ENCODE measurements around the gene PPP1R15B. TPM values are rescaled to one million over a fixed set of nuclear protein-coding genes. Genes with fewer than 3 reads are reported as not detected.
A peak's percentile ranks its signal among the peaks of the same experiment; 100 is the strongest.

Gene PPP1R15B
- total RNA-seq, 2 experiments from 2014 or later = 63.8 to 64.6 TPM

GRCh38 chr1:204408074-204408507 lies 3.5 kb downstream of the PPP1R15B start:
- no peaks in the 10 kb centered on the region for H3K27me3 Mint-ChIP-seq
- peak; percentile 42 for DNase-seq
- TF ChIP-seq CTCF (IDR thresholded peaks at IDR 0.05) = no peak
- ChIA-PET CTCF (interaction anchor here (1.1 to 4.9 kb wide), 5 partner anchors 9 to 245 kb away, joined by 3 to 99 read pairs (median 6); no protein-coding TSS in a partner anchor), POLR2A (interaction anchor here (0.6 to 4.7 kb wide), 10 partner anchors 8 to 552 kb away, joined by 3 to 27 read pairs (median 4); partner anchors contain the start of genes MDM4 and PIK3C2B)
- H3K9me3 Mint-ChIP-seq = no peaks in the 10 kb centered on the region
- H3K4me3 Mint-ChIP-seq = peak overlapping the region; percentile 99
- peaks cover 71% of the 10 kb centered on the region for H3K36me3 Mint-ChIP-seq (ENCODE audit: low read depth)
- peak overlapping the region; percentile 100 for H3K27ac Mint-ChIP-seq
- ATAC-seq = no peak
- intact Hi-C loops (cut with micrococcal nuclease) = no loop called here
- peaks cover 30% of the 10 kb centered on the region for H3K4me1 Mint-ChIP-seq (ENCODE audit: low read depth)

GRCh38 chr1:204407295-204407971 lies 4.2 kb downstream of the PPP1R15B start:
- Mint-ChIP-seq H3K9me3 (no peaks in the 10 kb centered on the region), H3K4me3 (peak overlapping the region; percentile 99), H3K4me1 (ENCODE audit: low read depth) (peaks cover 27% of the 10 kb centered on the region), H3K27me3 (no peaks in the 10 kb centered on the region), H3K36me3 (ENCODE audit: low read depth) (peaks cover 71% of the 10 kb centered on the region), H3K27ac (peak overlapping the region; percentile 100)
- no peak for ATAC-seq
- DNase-seq = peak; percentile 28
- POLR2A ChIA-PET = interaction anchor here (0.6 to 4.7 kb wide), 8 partner anchors 8 to 552 kb away, joined by 3 to 27 read pairs (median 4); partner anchors contain the start of genes MDM4 and PIK3C2B
- CTCF ChIA-PET = interaction anchor here (1.0 to 4.9 kb wide), 6 partner anchors 9 to 245 kb away, joined by 3 to 99 read pairs (median 6); no protein-coding TSS in a partner anchor
- TF ChIP-seq CTCF (IDR thresholded peaks at IDR 0.05) = no peak
- intact Hi-C loops (cut with micrococcal nuclease) = no loop called here

GRCh38 chr1:204406621-204407020 lies 5.0 kb downstream of the PPP1R15B start:
- ATAC-seq (no peak), DNase-seq (no peak)
- Mint-ChIP-seq H3K27me3 (no peaks in the 10 kb centered on the region), H3K9me3 (no peaks in the 10 kb centered on the region), H3K36me3 (ENCODE audit: low read depth) (peaks cover 77% of the 10 kb centered on the region), H3K27ac (peak overlapping the region; percentile 83), H3K4me1 (ENCODE audit: low read depth) (peaks cover 31% of the 10 kb centered on the region), H3K4me3 (peak overlapping the region; percentile 99)
- ChIA-PET POLR2A (interaction anchor here (0.9 to 4.7 kb wide), 5 partner anchors 7 to 100 kb away, joined by 5 to 27 read pairs (median 8); partner anchors contain the start of gene PIK3C2B), CTCF (interaction anchor here (1.0 to 4.9 kb wide), 5 partner anchors 8 to 244 kb away, joined by 3 to 99 read pairs (median 5); no protein-coding TSS in a partner anchor)
- no peak for TF ChIP-seq CTCF (IDR thresholded peaks at IDR 0.05)
- intact Hi-C loops (cut with micrococcal nuclease) = no loop called here

GRCh38 chr1:204405988-204406387 lies 5.6 kb downstream of the PPP1R15B start:
- DNase-seq (no peak), ATAC-seq (no peak)
- no peaks in the 10 kb centered on the region for H3K9me3 Mint-ChIP-seq
- POLR2A ChIA-PET = interaction anchor here (0.9 kb wide), 1 partner anchor 28 kb away, joined by 8 read pairs; no protein-coding TSS in a partner anchor
- H3K4me1 Mint-ChIP-seq (ENCODE audit: low read depth) = peaks cover 35% of the 10 kb centered on the region
- H3K4me3 Mint-ChIP-seq = peak overlapping the region; percentile 99
- TF ChIP-seq CTCF (IDR thresholded peaks at IDR 0.05) = no peak
- H3K27me3 Mint-ChIP-seq = no peaks in the 10 kb centered on the region
- H3K36me3 Mint-ChIP-seq (ENCODE audit: low read depth) = peaks cover 77% of the 10 kb centered on the region
- H3K27ac Mint-ChIP-seq = peak overlapping the region; percentile 83
- intact Hi-C loops (cut with micrococcal nuclease) = no loop called here
- CTCF ChIA-PET = interaction anchor here (0.6 to 1.5 kb wide), 2 partner anchors 8 to 97 kb away, joined by 3 to 4 read pairs; no protein-coding TSS in a partner anchor

- no peak for DNase-seq
- TF ChIP-seq CTCF (IDR thresholded peaks at IDR 0.05) = no peak
- no peak for ATAC-seq
- intact Hi-C loops (cut with micrococcal nuclease) = no loop called here
- Mint-ChIP-seq H3K36me3 (ENCODE audit: low read depth) (peaks cover 70% of the 10 kb centered on the region), H3K9me3 (no peaks in the 10 kb centered on the region), H3K4me1 (ENCODE audit: low read depth) (peaks cover 37% of the 10 kb centered on the region), H3K4me3 (peak overlapping the region; percentile 31), H3K27ac (peak overlapping the region; percentile 68), H3K27me3 (no peaks in the 10 kb centered on the region)
- POLR2A ChIA-PET = no interaction called here
- CTCF ChIA-PET = interaction anchor here (0.8 to 5.3 kb wide), 2 partner anchors 41 to 98 kb away, joined by 3 to 17 read pairs; no protein-coding TSS in a partner anchor
Observed at GRCh38 chr1:204404629-204405028, 7.0 kb downstream of the PPP1R15B start.
